T-helper 22 cell (primary cell): Measurements from ENCODE around the gene CST1.

Experiments
- DNase-seq: peaks from one replicate; pipeline ENCODE4 v3.0.0-alpha.2; 2020; ENCODE audit warnings: low read depth

The CST1 gene

DNA sequence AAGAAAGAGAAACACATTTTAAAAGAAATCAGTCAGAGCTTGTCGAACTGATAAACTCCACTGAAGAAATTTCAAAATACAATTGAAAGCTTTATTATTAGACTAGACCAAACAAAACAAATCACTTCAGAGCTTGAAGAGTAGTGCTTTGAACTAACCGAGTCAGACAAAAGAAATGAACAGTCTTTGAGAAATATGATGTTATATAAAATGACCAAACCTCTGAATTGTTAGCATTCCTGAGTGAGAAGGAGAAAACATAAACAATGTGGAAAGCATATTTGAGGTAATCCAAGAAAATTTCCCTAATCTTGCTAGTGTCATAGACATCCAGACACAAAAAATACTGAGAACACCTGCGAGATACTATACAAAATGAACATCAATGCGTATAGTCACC lies 48.7 kb downstream of the CST1 start:
- DNase-seq = no peak

DNA sequence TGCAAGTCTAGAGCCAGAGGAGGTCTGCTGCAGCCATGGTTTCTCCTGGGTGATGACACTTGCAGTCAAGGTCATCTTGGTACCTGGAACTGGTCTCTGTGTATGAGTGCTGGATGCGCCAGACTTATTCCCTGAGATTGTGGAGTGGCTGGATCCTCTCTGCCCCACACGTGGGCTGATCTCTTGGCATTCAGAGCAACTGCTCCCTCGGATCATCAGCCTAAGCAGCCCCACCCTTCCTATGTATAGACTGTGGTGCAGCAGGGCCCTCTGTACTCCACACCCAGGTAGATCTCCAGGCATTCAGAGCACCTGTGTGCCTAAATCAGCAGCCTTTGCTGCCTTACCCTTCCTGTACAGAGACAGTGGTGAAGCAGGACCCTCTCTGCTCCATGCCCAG lies 49.8 kb downstream of the CST1 start:
- DNase-seq = no peak

DNA sequence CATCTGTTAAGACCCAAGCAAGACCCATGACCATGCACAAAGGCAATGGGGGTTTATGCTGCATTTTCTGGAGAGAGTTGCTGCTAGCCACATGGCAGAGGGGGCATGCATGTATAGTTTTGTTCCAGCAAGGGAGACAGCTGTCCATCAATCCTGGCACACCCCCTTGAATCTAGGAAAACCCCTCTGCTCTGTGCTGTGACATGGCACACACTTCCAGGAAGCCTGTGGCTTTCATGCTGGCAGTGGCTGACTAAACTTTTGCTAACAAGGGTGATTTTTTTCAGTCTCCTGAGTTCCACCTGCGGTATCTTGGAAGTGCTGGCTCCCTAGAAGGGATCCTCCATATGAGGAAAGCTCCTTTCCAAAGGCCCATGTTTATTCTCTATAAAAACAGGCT lies 52.8 kb downstream of the CST1 start:
- DNase-seq = no peak
